IPS-18a (cell line): ENCODE measurements around the gene UGGT2.

Experiments
- H3K27ac ChIP-seq: one replicate; pipeline ENCODE4 v1.5.1; 2013; ENCODE audit warnings: low read length
- H3K27me3 ChIP-seq: one replicate; pipeline ENCODE4 v1.6.1; 2013; ENCODE audit warnings: mild to moderate bottlenecking, low read length; ENCODE audit not compliant: control insufficient read depth, insufficient read depth
- H3K36me3 ChIP-seq: one replicate; pipeline ENCODE4 v1.6.1; 2013; ENCODE audit warnings: low read depth, low read length; ENCODE audit not compliant: control insufficient read depth
- H3K4me1 ChIP-seq: one replicate; pipeline ENCODE4 v1.6.1; 2013; ENCODE audit warnings: low read depth, low read length; ENCODE audit not compliant: control insufficient read depth
- H3K4me3 ChIP-seq: one replicate; pipeline ENCODE4 v1.5.1; 2013; ENCODE audit warnings: low read length
- H3K9ac ChIP-seq: one replicate; pipeline ENCODE4 v1.6.1; 2013; ENCODE audit warnings: mild to moderate bottlenecking, low read length, moderate library complexity
- H3K9me3 ChIP-seq: one replicate; pipeline ENCODE4 v1.6.1; 2013; ENCODE audit warnings: low read depth, low read length; ENCODE audit not compliant: control insufficient read depth

UGGT2 gene

GRCh38 chr13:95924389-95924994 lies 128.7 kb downstream of the UGGT2 start:
- Histone ChIP-seq H3K4me1 (no peaks in the 10 kb centered on the region), H3K9ac (no peak overlapping the region), H3K36me3 (peaks cover 3% of the 10 kb centered on the region), H3K27ac (no peak overlapping the region), H3K9me3 (peaks cover 3% of the 10 kb centered on the region), H3K27me3 (no peaks in the 10 kb centered on the region), H3K4me3 (no peak overlapping the region)

DNA sequence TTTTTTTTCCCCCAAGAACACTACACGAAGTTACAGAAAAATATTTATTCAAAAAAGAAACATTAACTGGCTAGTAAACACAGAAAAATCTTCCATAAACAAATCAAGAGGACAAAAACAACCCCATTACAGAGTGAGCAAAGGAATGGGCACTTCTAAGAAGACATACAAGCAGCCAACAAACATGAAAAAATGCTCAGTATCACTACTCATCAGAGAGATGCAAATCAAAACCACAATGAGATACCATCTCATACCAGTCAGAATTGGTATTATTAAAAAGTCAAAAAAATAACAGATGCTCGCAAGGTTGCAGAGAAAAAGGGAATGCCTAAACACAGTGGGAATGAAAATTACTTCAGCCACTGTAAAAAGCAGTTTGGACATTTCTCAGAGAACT lies 131.7 kb downstream of the UGGT2 start:
- no peaks in the 10 kb centered on the region for H3K9me3 ChIP-seq
- no peaks in the 10 kb centered on the region for H3K27me3 ChIP-seq
- H3K36me3 ChIP-seq, result peaks cover 3% of the 10 kb centered on the region
- no peak overlapping the region for H3K4me3 ChIP-seq
- no peak overlapping the region for H3K9ac ChIP-seq
- no peak overlapping the region for H3K27ac ChIP-seq
- no peaks in the 10 kb centered on the region for H3K4me1 ChIP-seq

DNA sequence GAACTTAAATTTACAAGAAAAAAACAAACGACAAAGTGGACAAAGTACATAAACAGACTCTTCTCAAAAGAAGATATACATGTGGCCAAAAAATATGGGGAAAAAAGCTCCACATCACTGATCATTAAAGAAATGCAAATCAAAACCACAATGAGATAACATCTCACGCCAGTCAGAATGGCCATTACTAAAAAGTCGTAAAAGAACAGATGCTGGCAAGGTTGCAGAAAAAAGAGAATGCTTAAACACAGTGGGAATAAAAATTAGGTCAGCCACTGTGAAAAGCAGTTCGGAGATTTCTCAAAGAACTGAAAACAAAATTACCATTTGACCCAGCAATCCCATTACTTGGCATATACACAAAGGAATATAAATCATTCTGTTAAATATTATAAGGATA lies 132.7 kb downstream of the UGGT2 start:
- H3K36me3 ChIP-seq, result peaks cover 3% of the 10 kb centered on the region
- no peaks in the 10 kb centered on the region for H3K27me3 ChIP-seq
- no peak overlapping the region for H3K4me3 ChIP-seq
- no peak overlapping the region for H3K9ac ChIP-seq
- no peaks in the 10 kb centered on the region for H3K4me1 ChIP-seq
- no peak overlapping the region for H3K27ac ChIP-seq
- no peaks in the 10 kb centered on the region for H3K9me3 ChIP-seq

DNA sequence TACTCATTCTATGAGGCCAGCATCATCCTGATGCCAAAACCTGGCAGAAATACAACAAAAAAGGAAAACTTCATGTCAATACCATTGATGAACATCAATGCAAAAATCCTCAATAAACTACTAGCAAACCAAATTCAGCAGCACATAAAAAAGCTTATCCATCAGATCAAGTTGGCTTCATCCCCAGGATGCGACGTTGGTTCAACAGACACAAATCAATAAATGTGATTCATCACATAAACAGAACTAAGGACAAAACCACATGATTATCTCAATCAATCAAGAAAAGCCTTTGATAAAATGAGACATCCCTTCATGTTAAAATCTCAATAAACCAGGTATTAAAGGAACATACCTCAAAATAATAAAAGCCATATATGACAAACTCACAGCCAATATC lies 134.3 kb downstream of the UGGT2 start:
- no peak overlapping the region for H3K9ac ChIP-seq
- no peaks in the 10 kb centered on the region for H3K9me3 ChIP-seq
- no peak overlapping the region for H3K4me3 ChIP-seq
- H3K4me1 ChIP-seq, result no peaks in the 10 kb centered on the region
- no peaks in the 10 kb centered on the region for H3K36me3 ChIP-seq
- H3K27ac ChIP-seq, result no peak overlapping the region
- no peaks in the 10 kb centered on the region for H3K27me3 ChIP-seq

- Histone ChIP-seq H3K9ac (no peak overlapping the region), H3K4me3 (no peak overlapping the region), H3K27ac (no peak overlapping the region), H3K4me1 (no peaks in the 10 kb centered on the region), H3K9me3 (no peaks in the 10 kb centered on the region), H3K36me3 (no peaks in the 10 kb centered on the region), H3K27me3 (no peaks in the 10 kb centered on the region)
Observed at GRCh38 chr13:95914991-95915501, 138.2 kb downstream of the UGGT2 start.

DNA sequence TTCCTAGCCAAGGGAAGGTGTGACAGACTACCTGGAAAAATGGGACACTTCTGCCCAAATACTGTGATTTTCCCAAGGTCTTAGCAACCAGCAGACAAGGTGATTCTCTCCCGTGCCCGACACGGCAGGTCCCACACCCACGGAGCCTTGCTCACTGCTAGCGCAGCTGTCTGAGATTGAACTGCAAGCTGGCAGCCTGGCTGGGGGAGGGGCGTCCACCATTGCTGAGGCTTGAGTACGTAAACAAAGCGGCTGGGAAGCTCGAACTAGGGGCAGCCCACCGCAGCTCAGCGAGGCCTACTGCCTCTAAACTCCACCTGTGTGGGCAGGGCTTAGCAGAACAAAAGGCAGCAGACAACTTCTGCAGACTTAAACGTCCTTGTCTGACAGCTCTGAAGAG lies 146.2 kb downstream of the UGGT2 start:
- no peaks in the 10 kb centered on the region for H3K27me3 ChIP-seq
- no peak overlapping the region for H3K9ac ChIP-seq
- H3K4me1 ChIP-seq, result no peaks in the 10 kb centered on the region
- H3K9me3 ChIP-seq, result peaks cover 3% of the 10 kb centered on the region
- H3K27ac ChIP-seq, result no peak overlapping the region
- no peaks in the 10 kb centered on the region for H3K36me3 ChIP-seq
- no peak overlapping the region for H3K4me3 ChIP-seq

- no peak overlapping the region for H3K4me3 ChIP-seq
- H3K27ac ChIP-seq, result no peak overlapping the region
- no peaks in the 10 kb centered on the region for H3K27me3 ChIP-seq
- H3K4me1 ChIP-seq, result no peaks in the 10 kb centered on the region
- peaks cover 3% of the 10 kb centered on the region for H3K36me3 ChIP-seq
- peaks cover 3% of the 10 kb centered on the region for H3K9me3 ChIP-seq
- H3K9ac ChIP-seq, result no peak overlapping the region
Observed at GRCh38 chr13:95903569-95903968, 149.6 kb downstream of the UGGT2 start.

- no peaks in the 10 kb centered on the region for H3K4me1 ChIP-seq
- H3K9ac ChIP-seq, result no peak overlapping the region
Observed at GRCh38 chr13:95902741-95903140, 150.5 kb downstream of the UGGT2 start.

GRCh38 chr13:95898256-95898655 lies 154.9 kb downstream of the UGGT2 start:
- Histone ChIP-seq H3K9ac (no peak overlapping the region), H3K36me3 (peaks cover 3% of the 10 kb centered on the region), H3K27me3 (no peaks in the 10 kb centered on the region), H3K4me1 (no peaks in the 10 kb centered on the region), H3K4me3 (no peak overlapping the region), H3K27ac (no peak overlapping the region), H3K9me3 (no peaks in the 10 kb centered on the region)

More at GRCh38 chr13:95902741-95903140, 150.5 kb downstream of the UGGT2 start:
- Histone ChIP-seq H3K27ac (no peak overlapping the region), H3K36me3 (peaks cover 3% of the 10 kb centered on the region), H3K9me3 (peaks cover 3% of the 10 kb centered on the region), H3K27me3 (no peaks in the 10 kb centered on the region), H3K4me3 (no peak overlapping the region)

- H3K36me3 ChIP-seq, result peaks cover 3% of the 10 kb centered on the region
- H3K9ac ChIP-seq, result no peak overlapping the region
- H3K4me1 ChIP-seq, result no peaks in the 10 kb centered on the region
- no peaks in the 10 kb centered on the region for H3K27me3 ChIP-seq
- H3K4me3 ChIP-seq, result no peak overlapping the region
- no peak overlapping the region for H3K27ac ChIP-seq
- H3K9me3 ChIP-seq, result no peaks in the 10 kb centered on the region
Observed at GRCh38 chr13:95896301-95896700, 156.9 kb downstream of the UGGT2 start.

DNA sequence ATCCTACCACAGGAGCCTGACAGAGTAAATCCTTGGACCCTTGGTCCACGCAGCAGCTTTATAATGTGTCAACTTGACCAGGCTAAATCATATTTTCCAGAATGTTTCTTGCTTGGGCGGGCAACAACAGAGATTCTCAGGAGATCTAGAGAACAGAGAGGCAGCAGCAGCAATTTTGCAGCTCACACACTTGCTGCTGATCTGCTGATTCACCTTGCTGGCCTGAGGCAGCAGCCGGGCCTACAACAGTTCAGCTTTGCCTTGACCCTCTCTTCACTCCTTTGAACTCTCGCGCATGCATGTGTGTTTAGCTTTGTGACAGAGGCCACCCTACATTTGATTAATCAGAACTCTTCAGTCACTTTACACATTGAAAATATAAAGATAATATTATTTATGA lies 159.3 kb downstream of the UGGT2 start:
- Histone ChIP-seq H3K9ac (no peak overlapping the region), H3K4me1 (no peaks in the 10 kb centered on the region), H3K4me3 (no peak overlapping the region), H3K9me3 (no peaks in the 10 kb centered on the region), H3K36me3 (peaks cover 4% of the 10 kb centered on the region), H3K27ac (no peak overlapping the region), H3K27me3 (no peaks in the 10 kb centered on the region)

DNA sequence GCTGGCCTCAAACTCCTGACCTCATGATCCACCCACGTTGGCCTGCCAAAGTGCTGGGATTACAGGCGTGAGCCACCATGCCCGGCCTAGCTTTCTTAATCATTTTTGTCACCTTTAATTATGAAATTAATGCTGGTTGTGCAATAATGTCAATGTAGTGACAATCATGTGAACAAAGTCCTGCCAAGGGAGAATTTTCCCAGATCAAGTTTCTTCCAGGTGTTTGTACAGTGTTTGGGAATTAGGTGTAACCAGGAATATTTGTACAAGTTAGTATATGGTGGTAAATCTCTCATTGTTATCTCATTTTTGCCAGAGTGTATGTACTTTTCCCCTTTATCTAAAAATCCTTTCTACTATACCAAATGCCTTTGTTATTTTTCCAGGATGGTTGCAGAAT lies 171.1 kb downstream of the UGGT2 start:
- Histone ChIP-seq H3K27ac (no peak overlapping the region), H3K9me3 (no peaks in the 10 kb centered on the region), H3K27me3 (no peaks in the 10 kb centered on the region), H3K4me1 (peaks cover 4% of the 10 kb centered on the region), H3K4me3 (no peak overlapping the region), H3K36me3 (peaks cover 12% of the 10 kb centered on the region), H3K9ac (no peak overlapping the region)
